ENCODE data around the gene VWA3B. TPM values are rescaled to one million over a fixed set of nuclear protein-coding genes. Genes with fewer than 3 reads are reported as not detected.

Gene VWA3B
- total and polyA plus RNA-seq, 4 donors = 3.5 to 29.2 (median 11.2) TPM

GRCh38 chr2:98333922-98334321, 247.0 kb downstream of the VWA3B start:
- no peaks in the 10 kb centered on the region for H3K4me1 ChIP-seq (ENCODE audit: control insufficient read depth in 5 of 5, insufficient read depth in 5 of 5, low read length in 5 of 5)
- no peak for DNase-seq
- H3K36me3 ChIP-seq (ENCODE audit: control insufficient read depth in 4 of 4, insufficient read depth in 4 of 4, low read length in 4 of 4) = no peaks in the 10 kb centered on the region
- ATAC-seq (ENCODE audit: insufficient read depth, low FRiP score) = no peak
- WGBS, 2 donors = 60 to 62% methylated on average over 2 of the region's 2 CpGs
- no peak overlapping the region for H3K4me3 ChIP-seq
- TF ChIP-seq CTCF (IDR thresholded peaks at IDR 0.05; ENCODE audit: control extremely low read depth, extremely low read depth) = no peak
- H3K27ac ChIP-seq (ENCODE audit: low read depth in 1 of 2, low read length in 1 of 2) = no peak overlapping the region
- no peak overlapping the region for H3K9ac ChIP-seq (ENCODE audit: insufficient read depth in 1 of 2, low read length in 2 of 2)
- no peaks in the 10 kb centered on the region for H3K27me3 ChIP-seq (ENCODE audit: control insufficient read depth in 3 of 3, insufficient read depth in 3 of 3, low read length in 2 of 3)
- H3K9me3 ChIP-seq (ENCODE audit: control insufficient read depth in 4 of 4, insufficient read depth in 3 of 4, low read length in 3 of 4) = no peaks in the 10 kb centered on the region

- WGBS, 2 donors = 33 to 36% methylated on average over 4 of the region's 4 CpGs
- Histone ChIP-seq H3K9ac (ENCODE audit: insufficient read depth in 1 of 2, low read length in 2 of 2) (no peak overlapping the region), H3K4me3 (no peak overlapping the region), H3K27me3 (ENCODE audit: control insufficient read depth in 3 of 3, insufficient read depth in 3 of 3, low read length in 2 of 3) (peaks cover 0 to 2% (median 0%) of the 10 kb centered on the region in 3 donors), H3K36me3 (ENCODE audit: control insufficient read depth in 4 of 4, insufficient read depth in 4 of 4, low read length in 4 of 4) (no peaks in the 10 kb centered on the region), H3K27ac (ENCODE audit: low read depth in 1 of 2, low read length in 1 of 2) (no peak overlapping the region), H3K9me3 (ENCODE audit: control insufficient read depth in 4 of 4, insufficient read depth in 3 of 4, low read length in 3 of 4) (no peaks in the 10 kb centered on the region), H3K4me1 (ENCODE audit: control insufficient read depth in 5 of 5, insufficient read depth in 5 of 5, low read length in 5 of 5) (no peaks in the 10 kb centered on the region)
- TF ChIP-seq CTCF (IDR thresholded peaks at IDR 0.05; ENCODE audit: control extremely low read depth, extremely low read depth) = no peak
- ATAC-seq (ENCODE audit: insufficient read depth, low FRiP score) (no peak), DNase-seq (no peak)
These were observed 247.6 kb downstream of the VWA3B start for GRCh38 chr2:98334439-98335078.

- no peak overlapping the region for H3K27ac ChIP-seq (ENCODE audit: low read depth in 1 of 2, low read length in 1 of 2)
- H3K4me3 ChIP-seq = no peak overlapping the region
- no peak overlapping the region for H3K9ac ChIP-seq (ENCODE audit: insufficient read depth in 1 of 2, low read length in 2 of 2)
- ATAC-seq (ENCODE audit: insufficient read depth, low FRiP score) (no peak), DNase-seq (no peak)
- H3K9me3 ChIP-seq (ENCODE audit: control insufficient read depth in 4 of 4, insufficient read depth in 3 of 4, low read length in 3 of 4) = no peaks in the 10 kb centered on the region
- TF ChIP-seq CTCF (IDR thresholded peaks at IDR 0.05; ENCODE audit: control extremely low read depth, extremely low read depth) = no peak
- WGBS, 2 donors = 86 to 87% methylated on average over 3 of the region's 3 CpGs
- H3K4me1 ChIP-seq (ENCODE audit: control insufficient read depth in 5 of 5, insufficient read depth in 5 of 5, low read length in 5 of 5) = no peaks in the 10 kb centered on the region
- no peaks in the 10 kb centered on the region for H3K36me3 ChIP-seq (ENCODE audit: control insufficient read depth in 4 of 4, insufficient read depth in 4 of 4, low read length in 4 of 4)
- H3K27me3 ChIP-seq (ENCODE audit: control insufficient read depth in 3 of 3, insufficient read depth in 3 of 3, low read length in 2 of 3) = peaks cover 0 to 3% (median 0%) of the 10 kb centered on the region in 3 donors
These were observed 248.3 kb downstream of the VWA3B start for GRCh38 chr2:98335271-98335670.

GRCh38 chr2:98341241-98341640, 254.3 kb downstream of the VWA3B start:
- 93 to 95% methylated on average over 2 of the region's 2 CpGs for WGBS, 2 donors
- H3K4me1 ChIP-seq (ENCODE audit: control insufficient read depth in 5 of 5, insufficient read depth in 5 of 5, low read length in 5 of 5) = no peaks in the 10 kb centered on the region
- no peak for TF ChIP-seq CTCF (IDR thresholded peaks at IDR 0.05; ENCODE audit: control extremely low read depth, extremely low read depth)
- no peak overlapping the region for H3K9ac ChIP-seq (ENCODE audit: insufficient read depth in 1 of 2, low read length in 2 of 2)
- no peaks in the 10 kb centered on the region for H3K9me3 ChIP-seq (ENCODE audit: control insufficient read depth in 4 of 4, insufficient read depth in 3 of 4, low read length in 3 of 4)
- H3K4me3 ChIP-seq = no peak overlapping the region
- no peak overlapping the region for H3K27ac ChIP-seq (ENCODE audit: low read depth in 1 of 2, low read length in 1 of 2)
- no peaks in the 10 kb centered on the region for H3K36me3 ChIP-seq (ENCODE audit: control insufficient read depth in 4 of 4, insufficient read depth in 4 of 4, low read length in 4 of 4)
- ATAC-seq (ENCODE audit: insufficient read depth, low FRiP score) = no peak
- DNase-seq = no peak
- H3K27me3 ChIP-seq (ENCODE audit: control insufficient read depth in 3 of 3, insufficient read depth in 3 of 3, low read length in 2 of 3) = peaks cover 0 to 38% (median 16%) of the 10 kb centered on the region in 3 donors
